ENCODE results near the gene DAZAP1.

DNA sequence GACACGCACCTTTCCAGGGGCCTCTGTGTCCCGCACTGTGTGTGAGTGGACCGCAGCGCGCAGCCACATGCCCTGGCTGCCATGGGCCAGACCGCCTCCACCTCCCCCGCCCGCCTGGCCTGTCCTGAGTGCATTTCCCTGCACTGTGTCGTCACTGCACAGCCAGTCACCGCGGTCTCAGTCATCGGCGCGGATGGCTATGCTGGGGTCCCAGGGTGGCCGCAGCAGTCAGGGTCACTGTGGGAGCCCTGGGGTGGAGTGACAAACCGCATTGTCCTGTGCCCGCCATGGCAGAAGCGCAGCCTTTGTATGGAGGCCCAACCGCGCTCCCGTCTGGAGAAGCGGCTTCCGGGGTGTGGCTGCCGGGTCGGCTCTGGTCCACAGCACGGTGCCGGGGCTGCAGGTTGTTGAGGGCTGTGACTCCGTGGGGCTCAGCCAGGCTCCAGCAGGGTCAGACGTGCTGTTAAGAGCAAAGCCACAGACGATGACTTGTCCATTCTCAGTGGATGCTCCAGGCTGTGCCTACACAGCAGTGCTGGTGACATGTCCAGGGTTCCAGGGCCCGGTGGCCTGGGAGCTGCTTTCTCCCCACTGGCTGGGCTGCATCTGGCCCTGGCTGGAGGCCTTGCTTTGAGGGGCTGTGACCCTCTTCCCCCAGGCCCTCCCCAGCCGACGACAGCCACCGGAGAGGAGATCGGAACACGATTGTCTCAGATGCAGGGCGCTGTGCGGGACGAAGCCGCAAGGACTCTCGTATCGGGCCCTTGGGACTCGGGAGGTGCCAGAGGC, 30.0 kb upstream of the DAZAP1 start:
- no peak for TF ChIP-seq EZH2 (IDR thresholded peaks at IDR 0.05; ENCODE audit: low read length)
- TF ChIP-seq, protein P1, sequence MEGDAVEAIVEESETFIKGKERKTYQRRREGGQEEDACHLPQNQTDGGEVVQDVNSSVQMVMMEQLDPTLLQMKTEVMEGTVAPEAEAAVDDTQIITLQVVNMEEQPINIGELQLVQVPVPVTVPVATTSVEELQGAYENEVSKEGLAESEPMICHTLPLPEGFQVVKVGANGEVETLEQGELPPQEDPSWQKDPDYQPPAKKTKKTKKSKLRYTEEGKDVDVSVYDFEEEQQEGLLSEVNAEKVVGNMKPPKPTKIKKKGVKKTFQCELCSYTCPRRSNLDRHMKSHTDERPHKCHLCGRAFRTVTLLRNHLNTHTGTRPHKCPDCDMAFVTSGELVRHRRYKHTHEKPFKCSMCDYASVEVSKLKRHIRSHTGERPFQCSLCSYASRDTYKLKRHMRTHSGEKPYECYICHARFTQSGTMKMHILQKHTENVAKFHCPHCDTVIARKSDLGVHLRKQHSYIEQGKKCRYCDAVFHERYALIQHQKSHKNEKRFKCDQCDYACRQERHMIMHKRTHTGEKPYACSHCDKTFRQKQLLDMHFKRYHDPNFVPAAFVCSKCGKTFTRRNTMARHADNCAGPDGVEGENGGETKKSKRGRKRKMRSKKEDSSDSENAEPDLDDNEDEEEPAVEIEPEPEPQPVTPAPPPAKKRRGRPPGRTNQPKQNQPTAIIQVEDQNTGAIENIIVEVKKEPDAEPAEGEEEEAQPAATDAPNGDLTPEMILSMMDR (optimal IDR thresholded peaks at IDR 0.05 in 1 of 3, IDR thresholded peaks at IDR 0.05 in 1 of 3, conservative IDR thresholded peaks at IDR 0.05 in 1 of 3; ENCODE audit: extremely low read depth in 1 of 3, insufficient read depth in 2 of 3, low read length in 3 of 3) = no peak

Measured in keratinocyte (primary cell).